GM21576 (cell line): Measurements from ENCODE around the gene BSG.
"Not testable (repeated sequence)": the region's sequence is repeated elsewhere in the genome, so short reads cannot be mapped to it uniquely, and the experiment has no call there.

Experiments
- ATAC-seq: cut with Tn5 transposase; IDR thresholded peaks from one replicate; pipeline ENCODE4 v1.9.1; 2021; ENCODE audit warnings: mild to moderate bottlenecking, moderate library complexity; ENCODE audit not compliant: unreplicated experiment

BSG gene

GRCh38 chr19:617551-618246, 45.3 kb downstream of the BSG start:
- no peak for ATAC-seq

- ATAC-seq: no peak
Observed at GRCh38 chr19:618247-618619, 45.8 kb downstream of the BSG start.

- no peak for ATAC-seq
Observed at GRCh38 chr19:618674-619285, 46.4 kb downstream of the BSG start.

GRCh38 chr19:619286-620002, 47.0 kb downstream of the BSG start:
- no peak for ATAC-seq

GRCh38 chr19:620166-620862, 47.9 kb downstream of the BSG start:
- ATAC-seq: no peak

DNA sequence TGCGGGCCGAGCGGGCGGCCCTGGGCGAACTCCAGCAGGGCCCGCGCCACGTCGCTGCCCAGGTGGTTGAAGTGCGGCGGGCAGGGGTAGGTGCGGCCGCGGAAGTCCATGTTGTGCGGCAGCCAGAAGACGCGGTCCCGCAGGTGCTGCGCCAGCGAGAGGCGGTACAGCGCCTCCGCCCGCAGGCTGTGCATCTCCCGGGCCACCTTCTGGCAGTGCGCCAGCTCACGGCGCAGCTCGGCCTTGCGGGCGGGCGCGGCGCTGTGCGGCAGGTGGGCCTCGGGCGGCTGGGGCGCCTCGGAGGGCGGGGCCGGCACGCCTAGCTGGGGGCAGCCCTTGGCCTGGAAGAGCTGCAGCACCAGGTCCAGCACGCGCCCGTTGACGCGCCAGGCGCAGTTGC, 48.8 kb downstream of the BSG start:
- not testable (repeated sequence) for ATAC-seq

DNA sequence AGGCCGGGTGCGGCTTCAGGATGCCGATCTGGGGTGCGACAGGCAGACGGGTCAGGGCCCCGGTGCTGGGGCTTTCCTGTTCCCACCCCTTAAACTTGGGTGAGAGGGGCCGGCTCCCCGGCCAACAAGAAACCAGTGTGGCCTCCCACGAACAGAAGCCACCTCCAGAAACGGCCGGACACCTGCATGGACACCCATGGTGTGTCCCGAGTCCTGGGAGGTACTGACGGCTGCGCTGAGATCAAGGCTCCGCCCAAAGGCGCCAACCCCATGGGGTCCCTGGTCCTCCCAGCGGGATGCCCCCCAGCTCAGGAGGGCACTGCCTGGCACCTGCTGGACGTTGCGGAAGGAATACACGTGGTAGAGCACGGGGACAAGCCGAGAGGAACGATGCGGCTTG, 49.4 kb downstream of the BSG start:
- no peak for ATAC-seq

GRCh38 chr19:622666-623065, 50.3 kb downstream of the BSG start:
- no peak for ATAC-seq

DNA sequence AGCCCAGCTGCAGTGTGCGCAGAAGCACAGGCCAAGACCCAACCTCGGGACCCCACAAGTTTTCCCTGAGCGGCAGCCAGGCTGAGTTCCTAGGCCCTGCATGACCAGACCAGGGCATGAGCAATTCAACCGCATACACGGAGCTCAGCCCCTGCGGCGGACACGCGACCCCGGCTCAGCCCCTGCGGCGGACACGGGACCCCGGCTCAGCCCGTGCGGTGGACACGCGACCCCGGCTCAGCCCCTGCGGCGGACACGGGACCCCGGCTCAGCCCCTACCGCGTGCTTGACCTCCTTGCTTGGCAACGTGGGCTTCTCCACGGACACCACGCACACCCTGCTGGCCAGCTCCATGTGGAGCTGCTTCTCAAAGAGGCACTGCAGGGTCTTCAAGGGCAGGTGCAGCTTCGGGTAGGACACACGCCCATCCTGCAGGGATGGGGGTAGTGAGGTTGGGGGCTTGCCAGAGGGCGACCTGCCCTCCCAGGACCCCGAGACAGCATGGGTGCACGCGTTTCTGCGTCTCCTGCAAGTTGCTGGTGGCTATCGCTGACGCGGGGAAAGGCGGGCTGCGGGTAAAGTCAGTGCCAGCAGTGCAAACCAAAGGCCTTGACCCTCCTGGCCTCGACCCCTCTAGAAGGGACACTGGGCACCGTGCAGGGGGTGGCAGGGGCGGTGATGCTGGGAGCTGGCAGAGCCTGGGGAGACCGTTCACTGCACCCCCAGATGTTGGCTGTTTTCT, 51.0 kb downstream of the BSG start:
- ATAC-seq: no peak

GRCh38 chr19:623974-624373, 51.6 kb downstream of the BSG start:
- ATAC-seq: no peak

GRCh38 chr19:624433-625109, 52.2 kb downstream of the BSG start:
- no peak for ATAC-seq

- no peak for ATAC-seq
Observed at GRCh38 chr19:625257-625656, 52.9 kb downstream of the BSG start.

DNA sequence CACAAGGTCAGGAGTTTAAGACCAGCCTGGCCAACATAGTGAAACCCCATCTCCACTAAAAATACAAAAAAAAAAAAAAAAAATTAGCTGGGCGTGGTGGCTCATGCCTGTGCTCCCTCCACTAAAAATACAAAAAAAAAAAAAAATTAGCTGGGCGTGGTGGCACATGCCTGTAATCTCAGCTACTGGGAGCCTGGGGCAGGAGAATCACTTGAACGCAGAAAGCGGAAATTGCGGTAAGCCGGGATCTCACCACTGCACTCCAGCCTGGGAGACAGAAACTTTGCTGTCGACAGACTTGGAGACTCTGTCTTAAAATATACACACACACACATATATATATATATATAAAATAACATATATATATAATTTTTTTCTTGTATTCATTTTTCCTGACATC, 54.2 kb downstream of the BSG start:
- ATAC-seq: not testable (repeated sequence)

GRCh38 chr19:628168-628567, 55.8 kb downstream of the BSG start:
- no peak for ATAC-seq

DNA sequence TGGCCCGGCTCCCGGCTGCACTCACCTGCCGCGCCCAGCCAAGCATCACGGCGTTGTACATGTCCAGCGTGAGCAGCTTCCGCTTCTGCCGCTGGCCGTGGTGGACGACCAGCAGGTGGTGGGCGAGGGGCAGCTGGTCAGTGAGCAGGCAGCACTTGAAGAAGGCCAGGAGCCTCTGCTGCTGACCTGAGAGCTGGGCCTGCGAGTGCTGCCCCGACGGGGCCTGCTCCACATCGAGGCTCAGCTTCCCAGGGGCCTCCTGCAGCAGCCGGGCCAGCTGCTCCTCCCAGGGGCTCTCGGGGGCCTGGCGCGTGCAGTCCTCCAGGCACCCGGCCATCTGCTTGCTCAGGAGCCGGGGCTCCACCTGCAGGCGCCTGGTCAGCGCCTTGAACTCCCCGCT, 57.1 kb downstream of the BSG start:
- ATAC-seq: not testable (repeated sequence)

- ATAC-seq: no peak
Observed at GRCh38 chr19:629961-630714, 57.7 kb downstream of the BSG start.

- ATAC-seq: peak; percentile 17
Observed at GRCh38 chr19:632579-633067, 60.2 kb downstream of the BSG start.
